Chondrocyte (in vitro differentiated cells): ENCODE results near the gene WDR27. TPM values are rescaled to one million over a fixed set of nuclear protein-coding genes. Genes with fewer than 3 reads are reported as not detected.
A peak's percentile ranks its signal among the peaks of the same experiment; 100 is the strongest.

ENCODE experiments used
- DNase-seq: peaks from one replicate; pipeline ENCODE4 v3.0.0; 2021; ENCODE audit warnings: mixed read lengths, low spot score
- H3K27ac Mint-ChIP-seq: one replicate; pipeline ENCODE4 v1.8.0; 2021; ENCODE audit warnings: mild to moderate bottlenecking, moderate library complexity, mixed read lengths; ENCODE audit not compliant: unreplicated experiment
- H3K27me3 Mint-ChIP-seq: 2 replicates; pipeline ENCODE4 v1.8.0; 2021; ENCODE audit warnings: low read depth, mixed read lengths
- H3K36me3 Mint-ChIP-seq: 2 replicates; pipeline ENCODE4 v1.8.0; 2021; ENCODE audit warnings: low read depth, mixed read lengths
- H3K4me1 Mint-ChIP-seq: 2 replicates; pipeline ENCODE4 v1.8.0; 2021; ENCODE audit warnings: low read depth, mild to moderate bottlenecking, mixed read lengths
- H3K4me3 Mint-ChIP-seq: one replicate; pipeline ENCODE4 v1.8.0; 2021; ENCODE audit warnings: mild to moderate bottlenecking, moderate library complexity, mixed read lengths; ENCODE audit not compliant: unreplicated experiment
- H3K9me3 Mint-ChIP-seq: 2 replicates; pipeline ENCODE4 v1.8.0; 2021; ENCODE audit warnings: low read depth, mixed read lengths
- total RNA-seq: library from RNA; stranded (reverse); gene quantifications from 3 replicates; pipeline ENCODE4 v1.2.1, GENCODE V29; 2021
- TF ChIP-seq, protein P1 (sequence below): fragments of 200-600 bp; sonication (generic); IDR thresholded peaks from 2 replicates; pipeline ENCODE4 v1.5.0; 2021; ENCODE audit warnings: antibody characterized with exemption, mild to moderate bottlenecking, moderate library complexity

The WDR27 gene
- total RNA-seq, 1 donor from 2014 or later, result 24.9 TPM

DNA sequence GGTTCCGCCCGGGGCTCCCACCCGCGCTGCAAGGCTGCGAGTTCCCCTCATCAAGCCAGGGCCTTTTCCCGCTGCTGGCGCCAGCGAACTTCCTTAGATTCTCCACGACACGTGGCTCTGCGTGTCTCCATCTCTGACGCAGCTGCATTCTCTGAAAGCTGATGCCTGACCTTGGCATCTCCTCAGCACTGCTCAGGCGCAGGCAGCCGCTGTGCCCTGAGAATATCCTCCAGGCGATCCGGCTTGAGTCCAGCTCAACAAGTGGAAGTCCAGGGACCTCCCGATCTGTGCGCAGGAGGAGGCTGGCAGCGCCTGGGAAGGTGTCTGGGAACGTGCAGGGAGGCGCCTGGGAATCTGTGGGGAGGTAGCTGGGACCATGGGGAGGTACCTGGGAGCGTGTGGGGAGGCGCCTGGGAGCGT, 277.0 kb downstream of the WDR27 start:
- Mint-ChIP-seq H3K36me3 (no peaks in the 10 kb centered on the region), H3K4me1 (peaks cover 18% of the 10 kb centered on the region), H3K27me3 (no peaks in the 10 kb centered on the region), H3K4me3 (no peak overlapping the region), H3K27ac (no peak overlapping the region), H3K9me3 (no peaks in the 10 kb centered on the region)
- TF ChIP-seq, protein P1, sequence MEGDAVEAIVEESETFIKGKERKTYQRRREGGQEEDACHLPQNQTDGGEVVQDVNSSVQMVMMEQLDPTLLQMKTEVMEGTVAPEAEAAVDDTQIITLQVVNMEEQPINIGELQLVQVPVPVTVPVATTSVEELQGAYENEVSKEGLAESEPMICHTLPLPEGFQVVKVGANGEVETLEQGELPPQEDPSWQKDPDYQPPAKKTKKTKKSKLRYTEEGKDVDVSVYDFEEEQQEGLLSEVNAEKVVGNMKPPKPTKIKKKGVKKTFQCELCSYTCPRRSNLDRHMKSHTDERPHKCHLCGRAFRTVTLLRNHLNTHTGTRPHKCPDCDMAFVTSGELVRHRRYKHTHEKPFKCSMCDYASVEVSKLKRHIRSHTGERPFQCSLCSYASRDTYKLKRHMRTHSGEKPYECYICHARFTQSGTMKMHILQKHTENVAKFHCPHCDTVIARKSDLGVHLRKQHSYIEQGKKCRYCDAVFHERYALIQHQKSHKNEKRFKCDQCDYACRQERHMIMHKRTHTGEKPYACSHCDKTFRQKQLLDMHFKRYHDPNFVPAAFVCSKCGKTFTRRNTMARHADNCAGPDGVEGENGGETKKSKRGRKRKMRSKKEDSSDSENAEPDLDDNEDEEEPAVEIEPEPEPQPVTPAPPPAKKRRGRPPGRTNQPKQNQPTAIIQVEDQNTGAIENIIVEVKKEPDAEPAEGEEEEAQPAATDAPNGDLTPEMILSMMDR, result no peak
- DNase-seq, result no peak

DNA sequence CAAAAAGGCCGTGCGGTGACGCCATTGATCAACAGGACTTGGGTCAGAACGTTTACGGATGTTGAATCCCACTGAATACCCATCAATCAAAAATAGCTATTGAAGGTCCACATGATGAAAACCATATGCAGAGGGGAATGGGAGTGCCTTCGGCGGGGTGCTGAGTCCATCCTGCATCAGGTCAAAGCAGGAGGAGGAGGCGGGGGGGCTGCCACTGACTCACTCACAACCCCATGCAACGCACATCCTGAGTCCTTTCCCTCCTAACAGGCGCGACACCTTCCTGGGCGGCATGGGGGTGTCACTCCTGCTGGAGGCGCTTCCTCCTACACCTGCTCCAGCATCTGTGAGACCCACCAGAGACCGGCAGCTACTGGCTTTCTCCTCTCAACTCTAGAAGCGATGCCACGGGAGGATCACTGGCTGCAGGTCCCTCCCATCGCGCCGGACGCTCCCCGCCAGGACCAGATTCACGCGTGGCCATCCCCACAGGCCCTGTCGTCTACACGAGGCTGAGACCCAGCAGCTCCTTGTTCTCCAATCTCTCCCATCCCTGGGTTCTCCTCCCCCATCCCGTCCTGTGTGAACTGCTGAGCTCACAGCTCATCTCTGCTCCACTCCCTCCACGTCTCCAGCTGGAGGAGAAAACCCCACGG, 277.6 kb downstream of the WDR27 start:
- Mint-ChIP-seq H3K4me1 (peaks cover 18% of the 10 kb centered on the region), H3K9me3 (no peaks in the 10 kb centered on the region), H3K4me3 (no peak overlapping the region), H3K36me3 (no peaks in the 10 kb centered on the region), H3K27ac (no peak overlapping the region), H3K27me3 (no peaks in the 10 kb centered on the region)
- TF ChIP-seq, protein P1, result no peak
- no peak for DNase-seq

DNA sequence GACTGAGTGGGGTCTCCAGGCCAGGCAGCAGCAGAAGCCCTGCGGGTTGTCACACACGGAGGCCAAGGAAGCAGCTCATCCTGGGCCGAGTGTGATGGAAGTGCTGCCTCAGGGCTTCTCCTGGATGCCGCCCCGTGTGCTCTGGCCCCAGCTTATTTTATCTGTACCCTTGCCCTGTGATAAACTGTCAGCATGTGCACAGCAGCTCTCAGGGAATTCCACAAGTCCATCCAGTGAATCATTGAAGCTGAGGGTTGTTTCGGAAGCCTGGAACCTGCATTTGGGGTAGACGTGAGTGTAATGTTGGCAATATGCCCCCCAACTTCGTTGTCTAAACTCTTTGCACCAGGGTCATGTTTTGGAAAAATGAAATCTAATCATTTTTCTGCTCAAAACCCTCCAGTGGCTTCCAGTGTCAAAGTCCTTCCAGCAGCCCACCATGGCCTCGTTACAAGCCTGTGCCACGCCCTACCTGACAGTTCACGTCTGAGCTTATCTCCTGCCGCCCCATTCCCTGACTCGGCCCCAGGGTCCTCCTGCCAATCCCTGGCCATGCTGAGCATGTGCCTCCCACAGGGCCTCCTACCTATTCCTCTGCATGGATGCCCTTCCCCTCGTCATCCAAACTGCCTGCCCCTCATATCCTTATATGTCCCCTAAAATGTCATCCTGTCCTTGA, 280.1 kb downstream of the WDR27 start:
- no peak for DNase-seq
- no peak overlapping the region for H3K4me3 Mint-ChIP-seq
- TF ChIP-seq, protein P1, result no peak
- H3K36me3 Mint-ChIP-seq, result no peaks in the 10 kb centered on the region
- no peaks in the 10 kb centered on the region for H3K27me3 Mint-ChIP-seq
- no peaks in the 10 kb centered on the region for H3K4me1 Mint-ChIP-seq
- H3K27ac Mint-ChIP-seq, result no peak overlapping the region
- peaks cover 7% of the 10 kb centered on the region for H3K9me3 Mint-ChIP-seq

DNA sequence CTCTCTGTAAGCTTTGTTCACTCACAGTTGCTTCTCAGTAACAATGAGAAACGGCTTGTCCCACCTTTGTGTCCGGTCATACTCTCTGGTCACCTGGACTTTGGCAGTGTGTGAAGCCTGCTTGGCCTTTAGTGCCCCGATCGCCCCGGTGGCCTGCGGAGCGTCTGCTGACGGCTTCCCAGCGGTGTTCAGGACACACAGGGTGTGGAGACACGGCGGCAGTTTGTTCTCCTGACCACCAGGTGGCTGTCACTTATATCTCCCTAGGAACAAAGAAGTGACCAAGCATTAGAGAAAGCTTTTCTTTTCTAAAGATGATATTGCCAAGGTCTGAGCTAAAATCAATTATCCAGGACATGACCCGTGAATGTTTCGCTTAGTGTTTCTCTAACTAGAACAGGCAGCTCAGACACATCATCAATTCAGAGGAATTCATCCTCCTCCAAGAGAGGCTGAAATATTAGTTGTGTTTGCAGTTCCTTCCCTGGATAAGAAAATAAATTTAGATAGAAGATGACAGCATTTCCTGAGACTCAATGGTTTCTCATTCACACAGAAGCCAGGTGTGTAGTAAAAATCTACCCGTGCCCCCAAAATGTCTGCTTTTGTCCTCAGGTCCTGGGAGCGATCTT, 280.8 kb downstream of the WDR27 start:
- DNase-seq, result no peak
- Mint-ChIP-seq H3K36me3 (no peaks in the 10 kb centered on the region), H3K27me3 (no peaks in the 10 kb centered on the region), H3K27ac (no peak overlapping the region), H3K4me3 (no peak overlapping the region), H3K4me1 (no peaks in the 10 kb centered on the region), H3K9me3 (peaks cover 12% of the 10 kb centered on the region)
- TF ChIP-seq, protein P1, result peak; percentile 78

DNA sequence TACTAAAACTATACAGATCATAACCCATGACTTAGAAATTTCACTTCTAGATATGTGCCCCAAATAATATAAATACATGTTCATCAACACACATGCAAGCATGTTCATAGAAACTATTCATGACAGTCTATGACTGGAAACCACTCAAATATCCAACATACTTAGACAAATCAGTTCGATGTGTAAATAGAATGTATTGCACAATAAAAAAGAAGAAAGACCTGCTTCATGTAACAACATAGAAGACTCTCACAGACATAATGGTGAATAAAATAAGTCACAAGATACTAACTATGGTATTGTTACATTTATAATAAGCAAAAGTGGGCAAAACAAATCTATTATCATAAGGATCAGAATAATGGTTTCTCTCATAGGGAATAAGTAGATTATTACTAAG, 284.7 kb downstream of the WDR27 start:
- peaks cover 8% of the 10 kb centered on the region for H3K36me3 Mint-ChIP-seq

More for the DNA sequence above, 284.7 kb downstream of the WDR27 start:
- peaks cover 33% of the 10 kb centered on the region for H3K9me3 Mint-ChIP-seq
- TF ChIP-seq, protein P1, result no peak
- H3K27ac Mint-ChIP-seq, result no peak overlapping the region
- no peak for DNase-seq
- no peak overlapping the region for H3K4me3 Mint-ChIP-seq
- H3K4me1 Mint-ChIP-seq, result no peaks in the 10 kb centered on the region
- no peaks in the 10 kb centered on the region for H3K27me3 Mint-ChIP-seq
